ENCODE data around the gene HCN3.

DNA sequence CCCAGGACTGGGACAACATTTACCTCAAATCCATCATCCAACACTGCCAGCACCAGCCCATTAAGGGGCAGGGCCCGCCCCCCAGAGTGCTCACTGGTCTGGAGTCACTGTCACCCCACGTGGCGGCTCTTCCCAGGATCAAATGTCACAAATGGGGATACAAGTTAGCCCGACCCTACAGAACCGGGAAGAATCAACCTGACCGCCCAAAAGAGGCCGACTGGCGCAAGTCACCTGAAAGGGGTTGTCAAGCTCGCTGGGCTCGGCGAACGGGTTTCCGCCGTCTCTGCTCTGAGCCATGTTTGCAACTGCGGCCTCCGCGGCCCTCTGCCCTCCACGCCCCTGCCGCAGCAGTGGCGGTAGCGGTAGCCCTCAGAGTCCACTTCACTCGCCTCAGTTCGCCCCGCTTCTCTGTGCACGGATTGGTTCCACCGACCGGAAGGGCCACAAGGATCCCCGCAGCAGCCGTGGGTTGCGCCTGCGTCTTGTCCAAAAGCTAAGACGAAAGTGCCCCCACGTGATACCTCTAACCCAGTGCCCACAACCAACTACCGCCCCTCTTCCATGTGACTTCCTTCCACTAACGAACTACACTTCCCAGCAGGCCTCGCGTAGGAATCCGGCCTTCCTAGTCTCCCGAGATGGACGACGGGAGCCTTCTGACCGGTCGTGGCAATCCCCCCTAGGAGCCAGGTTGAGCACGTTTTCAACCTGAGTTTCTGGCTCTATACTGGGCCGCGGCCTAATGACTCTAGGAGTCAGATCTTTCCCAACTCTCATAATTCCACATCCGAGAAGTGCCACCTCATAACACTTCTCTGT is 15.2 kb upstream of the HCN3 start, which contains the start of gene SCAMP3:
- TF ChIP-seq POLR2A (IDR thresholded peaks at IDR 0.05) = peak; percentile 32
- no peak for TF ChIP-seq CTCF (IDR thresholded peaks at IDR 0.05)
- peak; percentile 78 to 91 (median 86) for TF ChIP-seq POLR2AphosphoS5 (IDR thresholded peaks at IDR 0.05)
